22Rv1 (cell line): ENCODE results near the gene FRMD1.

ENCODE experiments used
- CTCF ChIP-seq: fragments of 450-650 bp; IDR thresholded peaks from 2 replicates; pipeline ENCODE4 v1.5.1; 2017; ENCODE audit warnings: mild to moderate bottlenecking
- ZFX ChIP-seq: fragments of 450-650 bp; IDR thresholded peaks from 2 replicates; pipeline ENCODE4 v1.6.1; 2017; ENCODE audit warnings: antibody characterized with exemption, borderline replicate concordance

GRCh38 chr6:168024951-168025510 is 54.0 kb downstream of the FRMD1 start:
- TF ChIP-seq CTCF (no peak), ZFX (no peak)
